ENCODE measurements around the gene ARFIP2.

Gene ARFIP2

DNA sequence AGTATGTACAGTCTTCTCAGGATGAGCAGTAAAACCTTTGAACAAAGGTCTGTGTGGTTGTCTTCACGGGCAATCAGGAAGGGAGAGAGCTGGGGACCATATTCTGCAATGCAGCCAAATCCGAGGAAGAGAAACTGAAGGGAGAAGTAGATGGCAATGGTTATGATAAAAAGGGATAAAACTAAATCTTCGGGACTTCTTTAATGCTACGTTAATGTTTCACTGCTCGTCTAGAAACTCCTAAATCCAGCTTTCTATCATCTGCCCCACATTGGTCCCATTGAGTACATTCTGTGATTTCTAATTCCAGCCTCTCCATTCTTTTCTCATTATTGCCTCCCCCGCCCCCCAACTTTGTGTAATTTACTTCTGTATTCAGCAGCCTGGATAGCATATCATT is 1.9 kb upstream of the ARFIP2 start:
- in situ Hi-C loops (cut with MboI; ENCODE audit: low sequenced_read_pairs): no loop called here

DNA sequence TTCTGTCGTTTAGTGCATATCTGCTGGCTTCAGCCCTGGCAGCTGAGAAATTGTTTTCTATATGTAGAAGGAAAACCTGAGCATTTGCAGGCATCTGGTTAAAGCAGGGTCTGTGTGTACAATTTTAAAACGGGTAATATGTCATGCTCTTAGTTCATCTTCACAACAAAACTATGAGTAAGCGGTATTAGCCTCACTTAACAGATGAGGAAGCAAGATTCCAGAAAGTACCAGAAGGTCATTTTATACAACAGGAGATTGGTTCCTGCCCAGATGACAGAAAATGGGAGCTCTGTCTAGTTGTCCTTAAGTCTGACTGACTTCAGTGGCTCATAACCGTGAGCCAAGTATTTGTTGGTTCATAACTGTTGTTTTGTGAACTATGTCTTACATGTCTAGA is 1.3 kb upstream of the ARFIP2 start:
- in situ Hi-C loops (cut with MboI; ENCODE audit: low sequenced_read_pairs): no loop called here

DNA sequence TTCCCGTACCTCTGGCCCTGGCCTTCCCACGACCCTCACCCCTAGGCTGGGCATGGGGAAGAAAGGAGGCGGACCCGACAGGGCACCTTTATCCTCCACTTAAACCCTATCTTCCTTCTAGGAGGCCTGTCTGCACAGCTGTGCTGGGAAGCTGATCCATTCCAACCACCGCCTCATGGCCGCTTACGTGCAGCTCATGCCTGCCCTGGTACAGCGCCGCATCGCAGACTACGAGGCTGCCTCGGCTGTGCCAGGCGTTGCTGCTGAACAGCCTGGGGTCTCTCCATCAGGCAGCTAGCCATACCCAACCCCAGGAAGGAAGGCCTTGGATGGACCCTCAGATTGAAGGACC is 769 bp upstream of the ARFIP2 start:
- in situ Hi-C loops (cut with MboI; ENCODE audit: low sequenced_read_pairs): no loop called here

DNA sequence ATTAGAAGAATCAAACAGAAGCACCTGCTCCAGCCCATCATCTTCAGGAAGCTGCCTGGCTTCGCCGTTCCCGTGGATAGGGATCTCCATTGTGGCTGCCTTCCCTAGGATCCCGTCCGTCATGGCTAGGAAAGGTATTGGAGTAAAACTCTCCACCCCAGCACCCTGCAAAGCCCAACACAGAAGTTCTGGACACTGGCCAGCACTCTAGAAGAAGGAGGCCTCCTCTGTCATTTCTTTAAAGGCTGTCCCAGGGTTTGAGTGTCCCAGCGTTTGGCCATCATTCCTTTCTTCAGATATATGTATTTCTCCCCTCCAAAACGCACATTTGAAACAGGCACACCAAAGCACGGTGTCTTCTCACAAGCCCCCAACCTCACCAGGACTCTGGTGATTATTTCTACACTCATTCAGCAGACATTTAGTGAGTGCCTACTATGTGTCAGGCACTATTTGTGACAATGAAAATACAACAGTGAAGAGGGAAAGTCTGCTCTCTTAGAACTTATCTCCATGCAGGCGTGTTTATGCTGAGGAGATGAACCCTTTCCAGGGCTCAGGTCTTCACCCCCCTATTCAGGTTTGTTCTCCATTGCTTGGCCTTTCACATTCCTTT is 724 bp downstream of the ARFIP2 start:
- in situ Hi-C loops (cut with MboI; ENCODE audit: low sequenced_read_pairs): no loop called here

DNA sequence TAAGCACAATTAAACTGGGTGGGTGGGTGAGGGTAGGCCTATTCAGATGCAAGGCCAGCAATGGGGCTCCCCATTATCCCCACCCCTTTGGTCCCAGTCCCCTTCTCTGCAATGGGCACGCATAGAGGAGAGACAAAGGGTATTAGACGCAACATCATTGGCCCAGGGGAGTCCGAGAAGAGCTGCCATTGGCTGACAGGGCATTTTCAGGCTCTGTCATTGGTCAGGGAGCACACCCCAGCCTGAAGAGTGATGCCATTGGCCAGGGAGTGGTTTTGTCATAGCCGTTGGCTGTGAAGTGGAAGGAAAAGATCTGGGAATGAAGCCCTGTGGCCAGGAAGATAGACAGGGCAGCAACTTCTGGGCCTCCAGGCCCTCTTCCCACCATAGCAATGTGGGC is 4.6 kb downstream of the ARFIP2 start:
- in situ Hi-C loops (cut with MboI; ENCODE audit: low sequenced_read_pairs): no loop called here

DNA sequence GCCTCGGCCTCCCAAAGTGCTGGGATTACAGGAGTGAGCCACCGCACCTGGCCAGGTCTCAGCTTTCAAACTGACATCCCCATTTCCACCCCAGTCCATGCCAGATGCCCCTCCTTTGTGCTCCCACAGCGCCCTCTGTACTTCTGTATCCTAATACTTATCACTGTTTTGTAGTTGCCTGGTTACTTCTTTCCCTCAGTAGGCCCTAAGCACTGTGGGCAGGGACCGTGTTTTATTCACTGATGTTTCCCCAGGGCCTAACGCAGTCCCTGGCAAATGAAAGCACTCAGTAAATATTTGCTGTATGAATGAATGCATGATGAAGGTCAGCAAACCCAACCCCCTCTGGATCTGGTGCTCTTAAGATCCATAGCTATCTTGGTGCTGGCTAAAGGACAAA is 5.2 kb downstream of the ARFIP2 start:
- in situ Hi-C loops (cut with MboI; ENCODE audit: low sequenced_read_pairs): no loop called here

DNA sequence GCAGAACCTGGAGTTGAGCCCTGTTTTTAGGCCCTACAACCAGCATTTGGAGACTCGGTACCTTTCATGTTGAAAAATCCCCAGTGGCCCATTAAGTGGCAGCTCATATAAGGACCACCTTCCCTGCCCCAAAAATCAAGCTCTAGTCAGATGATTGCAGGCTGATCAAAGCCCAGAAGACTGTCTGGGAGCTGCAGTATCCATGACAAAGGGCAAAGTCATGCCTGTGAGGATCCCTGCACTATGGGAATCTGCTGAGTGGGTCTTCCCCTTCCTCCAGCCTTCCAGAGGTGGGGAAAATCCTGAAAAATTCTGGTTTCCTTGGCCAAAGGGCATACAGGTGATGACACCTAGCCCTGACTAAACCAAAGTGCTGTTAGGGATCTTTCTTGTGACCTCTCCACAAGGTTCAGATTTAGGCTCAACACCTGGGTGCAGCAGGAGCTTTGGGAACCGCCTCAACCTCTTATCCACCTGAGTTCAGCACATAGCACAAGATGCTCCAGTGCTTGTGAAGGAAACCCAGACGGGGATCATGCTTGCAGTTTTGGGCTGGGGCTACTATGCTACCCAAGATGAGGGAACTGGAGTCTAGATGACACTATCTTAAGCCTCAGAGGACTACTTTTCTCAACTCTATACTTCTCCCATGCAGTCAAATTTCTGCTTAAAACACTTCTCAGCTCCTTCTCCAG is 6.2 kb downstream of the ARFIP2 start:
- in situ Hi-C loops (cut with MboI; ENCODE audit: low sequenced_read_pairs): no loop called here

DNA sequence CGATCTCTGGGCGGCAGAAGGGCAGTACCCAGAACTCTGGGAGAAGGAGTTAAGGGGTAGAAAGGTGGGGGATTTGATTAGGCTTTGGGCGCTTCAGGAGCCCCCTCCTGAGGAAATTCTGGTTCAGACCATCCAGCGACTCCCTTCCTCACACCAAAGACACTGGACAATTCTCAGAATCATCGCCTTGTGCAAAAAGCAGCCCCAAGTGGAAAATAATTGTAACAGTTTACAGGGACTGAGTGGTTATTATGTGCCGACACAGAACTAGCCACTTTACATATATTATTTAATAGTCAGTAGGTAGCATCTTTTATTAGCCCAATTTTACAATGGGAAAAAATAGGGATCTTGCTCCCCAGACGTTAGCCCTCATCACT is 6.7 kb downstream of the ARFIP2 start:
- in situ Hi-C loops (cut with MboI; ENCODE audit: low sequenced_read_pairs): no loop called here

DNA sequence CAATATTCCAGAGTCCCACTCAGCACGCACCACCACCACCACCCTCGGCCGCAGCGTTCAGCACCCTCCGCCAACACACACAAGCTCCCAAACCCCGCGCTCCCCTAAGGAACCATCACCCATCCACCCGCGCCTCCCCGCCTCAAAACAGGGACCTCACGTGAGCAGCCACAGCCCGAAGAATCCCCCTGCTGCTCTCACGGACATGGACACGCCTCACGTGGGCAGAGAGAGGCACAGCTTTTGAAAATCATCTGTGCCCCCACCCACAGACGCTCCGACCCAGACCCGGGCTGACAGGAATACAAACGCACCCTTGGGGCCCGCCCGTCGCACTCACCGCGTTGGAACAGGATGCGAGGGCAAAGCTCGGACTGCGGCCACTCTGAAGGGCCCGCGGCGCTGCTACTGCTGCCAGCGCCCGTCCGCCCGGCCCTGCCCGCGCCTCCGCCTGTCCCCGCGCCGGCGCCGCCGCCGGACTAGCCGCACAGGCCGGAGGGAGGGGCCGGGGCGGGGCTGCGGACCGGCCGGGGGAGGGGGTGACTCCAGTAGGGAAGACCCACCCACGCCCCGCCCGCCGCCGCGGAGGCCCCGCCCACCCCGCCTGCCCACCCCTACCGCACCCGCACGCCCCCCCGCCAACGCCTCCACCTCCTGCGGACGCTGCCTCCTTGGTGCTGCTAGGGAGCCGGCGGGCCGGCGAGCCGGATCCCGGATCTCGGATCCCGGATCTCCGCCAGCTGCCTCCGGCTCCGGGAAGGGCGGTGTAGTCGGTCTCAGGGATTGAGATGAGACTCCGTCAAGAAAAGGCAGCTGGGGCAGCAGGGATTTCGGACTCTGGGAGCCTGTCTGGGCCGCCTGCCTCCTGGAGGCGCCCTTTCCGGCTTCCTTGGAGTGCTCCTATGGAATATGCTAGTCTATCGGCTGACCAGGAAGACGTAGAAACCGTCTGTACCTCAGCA is 7.4 kb downstream of the ARFIP2 start, which contains the start of gene TRIM3:
TRIM3 (minus strand) TSS at position 491 of the 962 bp plus-strand sequence. CDS start 8,246 bp downstream, outside the sequence.
- in situ Hi-C loops (cut with MboI; ENCODE audit: low sequenced_read_pairs): no loop called here

DNA sequence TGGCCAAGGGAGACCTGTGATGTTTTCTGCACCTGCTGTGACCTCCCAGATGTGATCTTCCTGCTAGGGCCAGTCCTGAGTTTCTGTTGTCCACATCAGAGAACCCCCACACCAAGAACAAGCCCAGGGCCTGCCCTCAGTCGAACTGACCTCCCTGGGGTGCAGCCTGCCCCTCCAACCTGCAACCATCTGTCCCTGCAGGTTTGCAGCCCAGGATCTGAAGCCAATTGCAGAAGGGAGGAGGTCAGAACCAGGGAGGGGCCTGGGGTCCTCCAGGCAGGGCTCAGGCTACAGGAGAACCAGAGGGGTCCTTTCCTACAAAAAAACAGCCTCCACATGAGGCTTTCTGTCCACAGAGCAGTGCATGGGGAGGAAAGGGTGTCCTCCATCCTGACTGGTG is 8.2 kb downstream of the ARFIP2 start:
- in situ Hi-C loops (cut with MboI; ENCODE audit: low sequenced_read_pairs): no loop called here

DNA sequence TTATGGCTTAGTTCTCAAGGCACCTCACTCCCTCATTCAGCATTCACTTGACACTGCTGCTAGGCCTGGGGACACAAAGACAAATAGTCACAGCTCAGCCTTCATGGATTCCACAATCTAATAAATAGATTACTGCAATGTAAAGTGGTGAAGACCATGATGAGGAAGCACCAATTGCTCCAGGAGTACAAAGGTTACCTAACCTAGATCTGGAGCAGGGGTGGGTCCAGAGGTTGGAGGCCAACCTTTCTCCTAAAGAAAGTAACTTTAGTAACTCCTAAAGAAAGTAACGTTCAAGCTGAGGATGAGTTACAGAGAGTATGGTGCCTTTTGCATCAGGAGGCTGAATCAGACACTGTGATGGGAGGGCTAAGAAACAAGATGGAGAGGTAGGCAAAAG is 11.5 kb downstream of the ARFIP2 start:
- in situ Hi-C loops (cut with MboI; ENCODE audit: low sequenced_read_pairs): no loop called here

DNA sequence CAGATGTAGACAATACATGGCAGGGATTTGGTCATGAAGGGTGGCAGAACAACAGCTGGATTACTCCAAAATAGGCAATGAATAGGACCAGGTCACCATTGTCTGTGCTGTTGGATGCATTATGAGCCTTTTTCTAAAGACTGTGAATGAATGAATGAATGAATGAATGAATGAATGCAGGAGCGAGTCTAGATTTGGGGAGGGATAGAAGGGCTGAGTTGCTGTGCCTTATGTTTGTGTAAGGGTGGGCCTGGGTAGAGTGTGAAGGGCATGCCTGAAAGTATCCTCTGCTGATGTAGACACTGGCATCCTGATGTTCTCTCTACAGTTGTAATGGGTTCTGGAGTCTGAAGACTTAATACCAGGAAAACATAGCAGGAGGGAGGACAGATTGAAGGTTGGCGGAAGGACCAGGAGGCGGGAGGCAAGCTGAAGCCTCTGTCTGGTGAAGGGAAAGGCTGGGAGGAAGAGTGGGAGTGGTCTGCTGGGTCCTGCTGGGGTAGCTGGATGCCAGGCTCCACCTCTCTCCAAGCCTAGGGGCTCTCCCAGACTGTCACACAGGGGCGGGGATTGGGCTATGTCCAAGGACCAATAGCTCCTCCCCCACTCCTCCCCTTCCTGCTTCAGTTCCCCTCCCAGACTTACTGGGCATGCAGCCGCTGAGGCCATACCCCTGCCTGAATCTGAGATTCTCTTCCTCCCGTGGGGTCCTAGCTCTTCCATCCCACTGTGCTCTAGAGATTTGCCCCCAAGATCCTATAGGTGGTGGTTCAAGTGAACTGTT is 12.2 kb downstream of the ARFIP2 start:
- in situ Hi-C loops (cut with MboI; ENCODE audit: low sequenced_read_pairs): no loop called here

DNA sequence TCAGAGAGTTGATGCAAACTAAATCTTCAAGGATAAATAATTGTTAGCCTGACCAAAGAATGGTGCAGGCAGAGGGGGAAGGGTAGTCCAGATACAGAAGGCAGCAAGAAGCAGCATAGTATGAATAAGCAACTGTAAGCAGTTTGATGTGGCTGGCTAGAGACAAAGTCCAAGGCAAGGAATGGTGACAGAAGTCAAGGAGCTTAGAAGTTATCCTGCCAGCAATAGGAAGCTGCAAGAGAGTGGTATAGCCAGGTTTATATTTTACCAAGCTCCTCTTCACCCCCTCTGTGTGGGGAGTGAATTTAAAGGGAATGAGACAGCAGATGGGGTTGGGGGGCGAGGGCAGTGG is 22.1 kb downstream of the ARFIP2 start:
- in situ Hi-C loops (cut with MboI; ENCODE audit: low sequenced_read_pairs): no loop called here

DNA sequence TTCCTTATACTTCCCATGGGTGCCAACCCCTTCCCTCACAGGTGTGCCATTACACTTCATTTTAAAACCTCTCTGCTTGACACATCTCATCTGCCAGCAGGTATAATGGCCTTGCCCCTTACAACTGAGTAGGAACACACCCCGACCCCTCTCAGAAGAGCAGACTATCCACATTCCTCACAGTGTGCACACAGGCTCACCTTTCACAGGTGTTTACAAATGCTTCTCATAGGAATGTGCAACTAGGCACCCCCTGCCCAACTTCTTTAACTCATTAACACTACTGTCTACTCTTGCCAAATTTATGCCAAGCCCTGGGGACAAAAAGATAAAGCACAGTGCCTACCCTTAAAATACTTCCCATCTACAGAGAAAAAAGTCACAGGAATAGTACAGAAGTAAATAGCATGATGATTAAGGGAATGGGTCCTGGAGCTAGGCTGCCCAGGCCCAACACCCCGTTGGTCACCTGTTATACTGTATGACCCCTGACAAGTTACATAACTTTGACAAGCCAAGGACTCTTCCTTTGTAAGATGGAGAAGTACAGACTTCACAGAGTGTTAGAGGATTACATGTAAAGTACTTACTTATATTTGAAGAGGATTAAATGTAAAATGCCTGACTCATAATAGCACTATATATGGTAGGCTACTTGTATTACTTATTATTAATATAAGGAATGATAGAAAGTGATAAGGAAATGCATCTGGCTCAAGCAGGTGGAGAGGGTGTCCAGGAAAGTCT is 22.6 kb downstream of the ARFIP2 start:
- in situ Hi-C loops (cut with MboI; ENCODE audit: low sequenced_read_pairs): no loop called here

DNA sequence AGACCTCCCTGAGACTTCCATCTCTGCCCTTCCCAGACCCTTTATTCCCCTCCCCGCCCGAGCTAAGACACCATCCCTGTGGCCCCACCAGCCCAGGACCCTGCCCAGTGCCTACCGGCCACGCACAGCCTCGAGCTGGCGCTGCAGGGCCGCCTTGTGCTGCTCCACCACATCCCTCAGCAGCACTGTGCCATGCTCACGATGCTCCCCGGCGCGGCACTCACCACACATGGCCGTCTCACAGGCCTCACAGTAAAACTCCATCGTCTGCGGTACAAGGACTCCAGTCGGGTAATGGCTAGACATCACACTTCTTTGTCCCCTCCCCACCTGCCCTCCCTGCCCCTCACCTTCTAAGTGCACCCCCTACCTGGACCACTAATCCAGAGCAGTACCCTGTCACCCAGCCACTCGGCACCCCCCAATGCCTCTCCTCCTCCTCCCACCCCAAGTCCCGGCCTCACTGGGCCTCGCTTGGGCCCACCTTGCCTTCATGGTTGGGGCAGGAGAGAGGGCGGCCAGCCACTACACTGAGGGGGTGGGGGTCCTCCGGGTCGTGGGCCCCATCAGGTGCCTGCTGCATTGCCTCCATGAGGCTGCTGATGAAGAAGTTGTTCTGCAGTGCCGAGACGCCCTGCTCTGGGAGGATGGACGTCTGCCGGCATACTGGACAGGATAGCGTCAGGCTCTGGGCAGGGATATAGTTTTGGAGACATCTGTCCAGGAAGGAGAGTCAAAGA is 23.4 kb downstream of the ARFIP2 start:
- in situ Hi-C loops (cut with MboI; ENCODE audit: low sequenced_read_pairs): no loop called here

DNA sequence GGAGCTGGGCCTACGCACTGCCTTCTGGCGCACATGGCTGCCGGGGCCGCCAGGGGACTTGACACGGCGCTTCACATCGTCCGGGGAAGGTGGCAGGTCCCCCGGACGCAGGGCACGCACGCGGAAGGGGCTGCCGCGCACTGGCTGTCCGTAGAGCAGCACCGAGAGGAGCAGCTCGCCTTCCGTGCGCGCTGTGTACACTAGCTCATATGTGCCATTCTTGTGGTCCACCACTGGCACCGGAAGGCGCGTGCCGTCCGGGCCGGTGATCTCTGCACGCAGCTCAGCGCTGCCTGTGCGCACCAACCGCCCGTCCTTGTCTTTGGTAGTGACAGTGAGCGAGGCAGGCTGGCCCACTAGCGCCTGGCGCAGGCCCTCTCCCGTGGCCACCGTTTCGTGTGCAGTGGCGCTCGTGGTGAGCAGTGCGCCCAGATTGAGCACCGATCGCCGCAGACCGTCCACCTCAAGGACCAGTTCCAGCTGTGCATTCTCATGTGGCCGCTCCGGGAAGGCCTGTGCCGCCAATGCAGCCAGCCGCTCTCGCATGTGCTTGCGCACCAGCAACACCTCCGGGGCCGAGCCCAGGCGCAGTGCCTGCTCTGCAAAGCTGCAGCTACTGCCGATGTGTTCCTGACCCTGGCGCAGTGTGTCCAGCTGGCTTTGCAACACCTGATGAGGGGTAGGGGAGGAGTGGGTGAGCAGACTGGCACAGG is 24.6 kb downstream of the ARFIP2 start:
- in situ Hi-C loops (cut with MboI; ENCODE audit: low sequenced_read_pairs): no loop called here

DNA sequence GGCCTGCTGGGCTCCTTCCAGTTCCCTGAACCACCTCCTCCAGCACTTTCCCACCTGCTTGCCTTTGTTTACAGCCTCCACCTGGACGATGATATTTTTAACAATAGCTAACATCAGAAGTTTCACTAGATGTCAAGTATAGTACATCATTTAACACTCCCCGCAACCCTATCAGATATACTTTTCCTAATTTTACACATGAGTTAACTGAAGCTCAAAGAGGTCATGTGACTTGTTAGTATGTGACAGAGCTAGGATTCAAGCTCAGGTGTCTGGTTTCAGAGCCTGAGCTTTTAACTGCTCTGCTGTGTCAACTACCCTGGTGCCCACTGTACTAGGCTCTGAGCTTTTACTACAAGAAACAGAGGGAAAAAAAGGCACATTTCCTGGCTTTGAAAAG is 26.1 kb downstream of the ARFIP2 start:
- in situ Hi-C loops (cut with MboI; ENCODE audit: low sequenced_read_pairs): no loop called here

DNA sequence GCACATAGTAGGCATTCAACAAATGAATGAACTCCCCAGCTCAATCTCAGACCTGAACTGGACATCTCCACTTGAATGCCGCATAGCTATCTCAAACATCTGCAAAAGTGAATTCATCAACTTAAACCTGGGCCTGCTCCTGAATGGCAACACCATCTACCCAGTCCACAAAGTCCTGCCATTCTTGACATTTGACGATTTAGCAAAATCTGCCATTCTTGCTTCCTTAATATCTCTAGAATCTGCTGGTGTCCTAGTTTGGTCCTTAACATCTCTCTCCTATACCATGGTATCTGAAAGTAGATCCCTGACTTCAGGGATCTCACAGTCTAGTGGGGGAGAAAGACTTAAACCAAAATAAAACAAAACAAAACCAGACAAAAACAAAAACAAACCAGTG is 28.0 kb downstream of the ARFIP2 start:
- in situ Hi-C loops (cut with MboI; ENCODE audit: low sequenced_read_pairs): no loop called here

DNA sequence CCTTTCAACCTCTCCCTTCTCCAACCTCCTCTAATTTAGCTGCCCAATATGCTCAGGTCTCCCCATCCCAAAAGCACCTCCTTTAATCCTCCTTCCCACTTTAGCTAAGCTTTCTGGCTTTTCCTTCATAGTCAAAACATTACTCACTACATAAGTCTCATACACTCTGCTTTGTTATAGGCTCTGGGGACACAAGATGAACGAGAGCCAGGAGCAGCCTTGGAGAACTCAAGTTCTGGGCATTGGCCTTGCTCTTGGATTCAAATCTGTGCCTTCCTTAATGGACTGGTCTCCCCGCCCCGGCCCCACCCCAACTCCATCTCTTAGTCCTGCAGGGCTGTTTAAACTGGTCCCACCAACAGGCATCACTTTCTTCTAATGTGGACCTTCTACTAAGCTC is 28.9 kb downstream of the ARFIP2 start:
- in situ Hi-C loops (cut with MboI; ENCODE audit: low sequenced_read_pairs): no loop called here

All from HL-60/S4 (cell line).